Cortex of kidney (tissue), 1 donor: ENCODE results near the gene CLDN22.

Experiments
- DNase-seq: peaks from one replicate; lab custom pipeline; 2025; lab: John Stamatoyannopoulos, UW

CLDN22 gene

GRCh38 chr4:183321516-183321915 is 1.4 kb upstream of the CLDN22 start:
- no peak for DNase-seq

- DNase-seq, result no peak
Observed at GRCh38 chr4:183321079-183321478, 1.0 kb upstream of the CLDN22 start.

- no peak for DNase-seq
Observed at GRCh38 chr4:183318656-183319055, 1.4 kb downstream of the CLDN22 start.

- no peak for DNase-seq
Observed at GRCh38 chr4:183314806-183315205, 5.3 kb downstream of the CLDN22 start.

GRCh38 chr4:183314336-183314735 is 5.7 kb downstream of the CLDN22 start:
- no peak for DNase-seq

GRCh38 chr4:183312841-183313240 is 7.2 kb downstream of the CLDN22 start:
- DNase-seq, result no peak

GRCh38 chr4:183306811-183307210 is 13.3 kb downstream of the CLDN22 start:
- no peak for DNase-seq

- DNase-seq, result no peak
Observed at GRCh38 chr4:183304538-183304937, 15.5 kb downstream of the CLDN22 start.

GRCh38 chr4:183304067-183304466 is 16.0 kb downstream of the CLDN22 start:
- DNase-seq, result no peak

- no peak for DNase-seq
Observed at GRCh38 chr4:183303301-183303700, 16.8 kb downstream of the CLDN22 start.

- no peak for DNase-seq
Observed at GRCh38 chr4:183300655-183301054, 19.4 kb downstream of the CLDN22 start.

GRCh38 chr4:183300070-183300469 is 20.0 kb downstream of the CLDN22 start:
- no peak for DNase-seq

GRCh38 chr4:183299464-183299863 is 20.6 kb downstream of the CLDN22 start:
- no peak for DNase-seq

- DNase-seq, result no peak
Observed at GRCh38 chr4:183297675-183298074, 22.4 kb downstream of the CLDN22 start.

- DNase-seq, result no peak
Observed at GRCh38 chr4:183295711-183296110, 24.4 kb downstream of the CLDN22 start.

- DNase-seq, result no peak
Observed at GRCh38 chr4:183291070-183291469, 29.0 kb downstream of the CLDN22 start.

GRCh38 chr4:183289688-183290087 is 30.4 kb downstream of the CLDN22 start:
- no peak for DNase-seq

- DNase-seq, result no peak
Observed at GRCh38 chr4:183288955-183289354, 31.1 kb downstream of the CLDN22 start.

- no peak for DNase-seq
Observed at GRCh38 chr4:183287677-183288076, 32.4 kb downstream of the CLDN22 start.

GRCh38 chr4:183287309-183287659 is 32.8 kb downstream of the CLDN22 start:
- no peak for DNase-seq

GRCh38 chr4:183286590-183287308 is 33.3 kb downstream of the CLDN22 start:
- no peak for DNase-seq

GRCh38 chr4:183285886-183286285 is 34.2 kb downstream of the CLDN22 start:
- DNase-seq, result no peak

GRCh38 chr4:183284965-183285364 is 35.1 kb downstream of the CLDN22 start:
- DNase-seq, result no peak

- no peak for DNase-seq
Observed at GRCh38 chr4:183284258-183284785, 35.8 kb downstream of the CLDN22 start.
